Sciatic nerve (tissue), 2 donors: ENCODE results near the gene TMEM132E. TPM values are rescaled to one million over a fixed set of nuclear protein-coding genes. Genes with fewer than 3 reads are reported as not detected.

Experiments
- ATAC-seq: fragments of 200-7000 bp; cut with Tn5 transposase; one replicate; pipeline ENCODE4 v1.9.1; 2020; ENCODE audit warnings: mild to moderate bottlenecking, moderate library complexity
- DNase-seq: peaks from one replicate; pipeline ENCODE4 v3.0.0-alpha.2; 2020; ENCODE audit warnings: low spot score
- intact Hi-C: fragments of 100-400 bp; cut with DNase I; formaldehyde crosslinking; loops from one replicate; pipeline ENCODE4 v1.14.2; 2022
- total RNA-seq: library from RNA; stranded (reverse); fragmentation: NEBNext Ultra II Directional; extraction: Animal tissue kit (Norgen Biotek cat#: 25700); gene quantifications from one replicate; pipeline ENCODE4 v1.2.1, GENCODE V29; 2021
- donor health status: DM: no; HTN: no; CAD: no.
- donor health status: DM: no; HTN: no; CAD: no.

TMEM132E gene
- total RNA-seq, 1 donor from 2014 or later, result 0.58 TPM

- no peak for ATAC-seq
- intact Hi-C loops, result no loop called here
- DNase-seq, result no peak
Observed at GRCh38 chr17:34623856-34624766, 44.7 kb downstream of the TMEM132E start.

- no peak for ATAC-seq
- intact Hi-C loops, result no loop called here
- no peak for DNase-seq
Observed at GRCh38 chr17:34624767-34625383, 45.5 kb downstream of the TMEM132E start.

GRCh38 chr17:34626121-34626681 is 46.8 kb downstream of the TMEM132E start:
- intact Hi-C loops, result no loop called here
- no peak for DNase-seq
- ATAC-seq, result no peak

GRCh38 chr17:34628879-34629278 is 49.5 kb downstream of the TMEM132E start:
- intact Hi-C loops, result no loop called here
- ATAC-seq (no peak), DNase-seq (no peak)

GRCh38 chr17:34633351-34633750 is 54.0 kb downstream of the TMEM132E start:
- ATAC-seq (no peak), DNase-seq (no peak)
- intact Hi-C loops, result no loop called here

GRCh38 chr17:34633760-34634159 is 54.4 kb downstream of the TMEM132E start:
- intact Hi-C loops, result no loop called here
- DNase-seq (no peak), ATAC-seq (no peak)

GRCh38 chr17:34634551-34635160 is 55.3 kb downstream of the TMEM132E start:
- intact Hi-C loops, result no loop called here
- ATAC-seq (no peak), DNase-seq (no peak)

- DNase-seq (no peak), ATAC-seq (no peak)
- intact Hi-C loops, result no loop called here
Observed at GRCh38 chr17:34635876-34636275, 56.5 kb downstream of the TMEM132E start.

- DNase-seq (no peak), ATAC-seq (no peak)
- intact Hi-C loops, result no loop called here
Observed at GRCh38 chr17:34637041-34637547, 57.7 kb downstream of the TMEM132E start.

GRCh38 chr17:34637548-34638525 is 58.5 kb downstream of the TMEM132E start:
- peak; percentile 87 for DNase-seq
- intact Hi-C loops, result no loop called here
- peak; percentile 94 for ATAC-seq

GRCh38 chr17:34638526-34639260 is 59.3 kb downstream of the TMEM132E start:
- intact Hi-C loops, result no loop called here
- no peak for ATAC-seq
- no peak for DNase-seq

- intact Hi-C loops, result no loop called here
Observed at GRCh38 chr17:34639706-34640425, 60.5 kb downstream of the TMEM132E start.

GRCh38 chr17:34641368-34641767 is 62.0 kb downstream of the TMEM132E start:
- no peak for DNase-seq
- ATAC-seq, result no peak
- intact Hi-C loops, result no loop called here

More at GRCh38 chr17:34639706-34640425, 60.5 kb downstream of the TMEM132E start:
- DNase-seq, result no peak
- no peak for ATAC-seq

- ATAC-seq, result no peak
- no peak for DNase-seq
- intact Hi-C loops, result no loop called here
Observed at GRCh38 chr17:34644941-34645550, 65.7 kb downstream of the TMEM132E start.

GRCh38 chr17:34645594-34645993 is 66.2 kb downstream of the TMEM132E start:
- DNase-seq (no peak), ATAC-seq (no peak)
- intact Hi-C loops, result no loop called here

- DNase-seq (no peak), ATAC-seq (no peak)
- intact Hi-C loops, result no loop called here
Observed at GRCh38 chr17:34647511-34647910, 68.1 kb downstream of the TMEM132E start.
